SH-SY5Y (cell line): ENCODE measurements around the gene SPEN.

Experiments used
- GATA2 ChIP-seq: IDR thresholded peaks from 2 replicates; pipeline ENCODE4 v1.6.1; 2011; ENCODE audit warnings: mild to moderate bottlenecking, low read depth, low read length
- GATA3 ChIP-seq: IDR thresholded peaks from 2 replicates; pipeline ENCODE4 v1.6.1; 2011; ENCODE audit warnings: low read depth, mild to moderate bottlenecking, low read length, moderate library complexity

Gene SPEN

DNA sequence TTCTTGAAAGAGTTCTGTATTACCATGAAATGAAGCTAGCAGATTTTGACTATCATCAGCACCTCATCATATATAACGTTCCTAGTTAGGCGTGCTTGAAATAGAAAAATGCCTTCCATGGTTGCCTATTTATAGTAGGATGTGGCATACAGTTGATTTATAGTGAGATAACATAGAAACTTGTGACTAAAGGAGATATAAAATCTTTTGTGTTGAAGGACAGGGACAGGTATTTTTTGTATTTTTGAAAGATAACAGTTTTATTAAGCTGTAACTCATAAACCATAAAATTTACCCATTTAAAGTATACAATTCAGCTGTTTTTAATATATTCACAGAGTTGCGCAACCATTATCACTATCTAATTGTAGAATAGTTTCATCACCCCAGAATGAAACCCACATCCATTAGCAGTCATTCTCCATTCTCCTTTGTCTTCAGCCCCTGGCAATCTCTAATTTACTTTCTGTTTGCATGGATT is 19.3 kb downstream of the SPEN start:
- no peak for TF ChIP-seq GATA3
- no peak for TF ChIP-seq GATA2

DNA sequence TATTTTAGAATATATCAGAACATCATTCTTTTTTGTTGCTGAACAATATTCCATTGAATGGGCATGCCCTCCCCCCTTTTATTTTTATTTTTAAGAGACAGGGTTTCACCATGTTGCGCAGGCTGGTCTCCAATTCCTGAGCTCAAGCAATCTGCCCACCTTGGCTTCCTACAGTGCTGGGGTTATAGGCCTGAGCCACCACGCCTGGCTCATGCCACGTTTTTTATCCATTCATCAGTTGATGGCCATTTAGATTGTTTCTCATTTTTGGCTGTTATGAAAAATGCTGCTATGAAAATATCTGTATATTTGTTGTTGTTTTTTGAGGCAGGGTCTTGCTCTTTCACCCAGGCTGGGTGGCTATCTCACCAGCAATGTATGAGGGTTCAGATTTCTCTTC is 19.8 kb downstream of the SPEN start:
- TF ChIP-seq GATA2 (no peak), GATA3 (no peak)

DNA sequence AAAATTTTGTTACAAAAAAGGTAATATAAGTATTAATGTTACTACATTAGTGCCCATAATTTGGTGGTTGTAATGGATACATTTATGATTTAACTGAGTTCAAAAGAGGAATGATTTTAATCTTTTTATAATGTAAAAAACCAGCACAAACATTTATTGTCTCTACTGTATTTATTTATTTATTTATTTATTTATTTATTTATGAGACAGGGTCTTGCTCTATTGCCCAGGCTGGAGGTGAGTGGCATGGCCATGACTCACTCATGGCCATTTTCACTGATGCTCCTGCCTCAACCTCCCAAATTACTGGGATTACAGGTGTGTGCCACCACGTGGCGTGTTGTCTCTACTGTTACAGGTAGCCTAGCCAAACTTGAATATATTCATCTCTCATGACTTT is 21.9 kb downstream of the SPEN start:
- TF ChIP-seq GATA3: no peak
- TF ChIP-seq GATA2: no peak

DNA sequence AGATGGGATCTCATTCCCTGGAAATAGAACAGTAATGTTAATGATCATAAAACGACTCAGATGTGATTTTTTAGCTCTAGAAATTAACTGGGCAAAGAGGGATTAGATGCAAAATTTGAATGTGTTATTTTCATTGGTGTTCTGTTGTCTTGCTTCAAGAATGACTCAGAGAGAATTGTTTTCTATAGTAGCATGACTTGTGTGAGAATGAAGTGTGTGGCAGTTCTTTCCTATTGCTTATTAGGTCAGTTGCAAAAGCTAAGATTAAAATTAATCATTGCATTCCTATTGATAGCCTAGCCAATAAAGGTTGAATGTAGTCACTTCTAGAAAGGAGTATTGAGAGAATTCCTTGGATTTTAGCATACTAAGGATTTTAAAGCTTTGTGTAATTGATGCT is 22.9 kb downstream of the SPEN start:
- TF ChIP-seq GATA3 (no peak), GATA2 (no peak)

GRCh38 chr1:15874471-15874870 is 27.0 kb downstream of the SPEN start:
- TF ChIP-seq GATA3 (no peak), GATA2 (no peak)

GRCh38 chr1:15876357-15877055 is 29.0 kb downstream of the SPEN start:
- TF ChIP-seq GATA2 (no peak), GATA3 (no peak)

GRCh38 chr1:15881961-15882360 is 34.5 kb downstream of the SPEN start:
- no peak for TF ChIP-seq GATA3
- no peak for TF ChIP-seq GATA2

- TF ChIP-seq GATA3: no peak
- no peak for TF ChIP-seq GATA2
These were observed 35.2 kb downstream of the SPEN start for GRCh38 chr1:15882665-15883064.

DNA sequence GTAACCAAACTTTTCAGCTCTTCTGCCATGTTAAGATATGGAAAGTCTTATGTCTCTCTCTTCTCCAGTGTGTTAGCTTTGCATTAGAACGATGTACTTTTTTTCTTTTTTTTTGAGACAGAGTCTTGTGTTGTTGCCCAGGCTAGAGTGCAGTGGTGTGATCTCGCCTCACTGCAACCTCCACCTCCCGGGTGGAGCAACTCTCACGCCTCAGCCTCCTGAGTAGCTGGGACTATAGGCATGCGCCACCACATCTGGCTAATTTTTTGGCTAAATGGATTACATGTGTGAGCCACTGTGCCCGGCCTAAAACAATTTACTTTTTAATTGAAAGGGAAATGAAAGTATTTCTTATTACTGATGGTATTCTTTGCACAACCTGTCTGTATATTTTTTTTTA is 35.8 kb downstream of the SPEN start:
- no peak for TF ChIP-seq GATA3
- TF ChIP-seq GATA2: no peak

GRCh38 chr1:15884477-15884876 is 37.0 kb downstream of the SPEN start:
- TF ChIP-seq GATA2 (no peak), GATA3 (no peak)

- TF ChIP-seq GATA2 (no peak), GATA3 (no peak)
These were observed 37.8 kb downstream of the SPEN start for GRCh38 chr1:15885269-15885668.

GRCh38 chr1:15885701-15886610 is 38.4 kb downstream of the SPEN start:
- TF ChIP-seq GATA3 (no peak), GATA2 (no peak)

- TF ChIP-seq GATA2 (no peak), GATA3 (no peak)
These were observed 39.2 kb downstream of the SPEN start for GRCh38 chr1:15886611-15887167.

DNA sequence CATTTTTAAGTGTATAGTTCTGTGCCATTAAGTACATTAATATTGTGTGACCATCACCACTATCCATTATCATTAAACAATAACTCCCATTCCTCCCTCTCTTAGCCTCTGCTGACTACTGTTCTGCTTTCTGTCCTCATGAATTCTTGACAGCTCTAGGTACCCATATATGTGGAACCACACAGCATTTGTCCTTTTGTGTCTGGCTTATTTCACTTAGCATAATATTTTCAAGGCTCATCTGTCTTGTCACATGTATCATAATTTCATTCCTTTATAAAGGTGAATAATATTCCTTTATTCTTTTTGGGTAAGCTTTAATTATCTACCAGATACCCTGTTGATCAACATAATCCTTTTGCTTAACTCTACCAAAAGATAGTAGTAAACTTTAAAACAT is 47.7 kb downstream of the SPEN start:
- TF ChIP-seq GATA2: no peak
